Stomach (tissue), 9 donors: Measurements from ENCODE around the gene ARHGAP26. TPM values are rescaled to one million over a fixed set of nuclear protein-coding genes. Genes with fewer than 3 reads are reported as not detected.

Experiments used
- DNase-seq, 2 donors: peaks; one replicate each; pipeline versions ENCODE4 v3.0.0 to v3.0.0-alpha.2; 2013 to 2019
- H3K27ac ChIP-seq, 5 donors: fragments of 200-600 bp in 4 of 5; sonication (generic) in 4 of 5; one replicate each; pipeline ENCODE4 v1.5.1; 2013 to 2019; ENCODE audit warnings: mild to moderate bottlenecking in 1 of 5, moderate library complexity in 1 of 5
- H3K27me3 ChIP-seq, 3 donors: fragments of 200-600 bp; sonication (generic); one replicate each; pipeline ENCODE4 v1.5.1; 2017 to 2019; ENCODE audit warnings: mixed run types in 1 of 3
- H3K36me3 ChIP-seq, 4 donors: fragments of 200-600 bp; sonication (generic); 1 replicate in 3 of 4; 2 replicates in 1 of 4; pipeline ENCODE4 v1.5.1; 2016 to 2019
- H3K4me1 ChIP-seq, 4 donors: fragments of 200-600 bp; sonication (generic); one replicate each; pipeline ENCODE4 v1.5.1; 2016 to 2019
- H3K4me3 ChIP-seq, 4 donors: fragments of 200-600 bp; sonication (generic) in 3 of 4; one replicate each; pipeline ENCODE4 v1.5.1; 2016 to 2019; ENCODE audit warnings: mild to moderate bottlenecking in 1 of 4
- H3K9me3 ChIP-seq, 4 donors: fragments of 200-600 bp; sonication (generic); one replicate each; pipeline ENCODE4 v1.5.1; 2016 to 2019
- EP300 ChIP-seq: sonication (generic); formaldehyde crosslinking; IDR thresholded peaks from one replicate; pipeline ENCODE4 v1.6.1; 2017; ENCODE audit warnings: antibody characterized with exemption
- POLR2A ChIP-seq, 4 donors: fragments of 450-650 bp; IDR thresholded peaks; one replicate each; pipeline ENCODE4 v1.6.1; 2016; ENCODE audit warnings: antibody characterized with exemption in 4 of 4, control low read depth in 2 of 4, mild to moderate bottlenecking in 1 of 4, moderate library complexity in 1 of 4
- POLR2AphosphoS5 ChIP-seq, 3 donors: sonication (generic); formaldehyde crosslinking; IDR thresholded peaks; one replicate each; pipeline ENCODE4 v1.6.1; 2016; ENCODE audit warnings: antibody characterized with exemption in 3 of 3
- WGBS, 5 donors: extraction: QIAGEN DNeasy Blood & Tissue Kit in 3 of 5; methylation state at CpG; one replicate each; pipeline versions ENCODE4 v1.1.5 to v1.1.7; 2013 to 2018; 5-methylcytosine and 5-hydroxymethylcytosine counted together
- intact Hi-C: fragments of 100-400 bp; cut with DNase I; formaldehyde crosslinking; loops from one replicate; pipeline ENCODE4 v1.15.1; 2023; ENCODE audit warnings: low total_unique reads
- polyA plus RNA-seq, 3 donors: library from polyadenylated mRNA; stranded (reverse); fragments of 200-250 nt; gene quantifications; one replicate each; pipeline ENCODE4 v1.2.3, GENCODE V29; 2013
- total RNA-seq, 5 donors: library from RNA; depleted of rRNA; stranded (reverse); fragments of >200 nt; gene quantifications; one replicate each; pipeline versions ENCODE4 v1.1.0 to v1.2.3, GENCODE V29; 2014 to 2016
- TF ChIP-seq, protein P1 (sequence below), 7 experiments: fragments of 450-650 bp in 4 of 7; fragments of 200-600 bp in 3 of 7; sonication (generic) in 3 of 7; IDR thresholded peaks; one replicate each; pipeline ENCODE4 v1.5.1; 2016 to 2019; ENCODE audit warnings: antibody characterized with exemption in 7 of 7, control low read depth in 2 of 7, mild to moderate bottlenecking in 1 of 7
- donor health status: healthy with polysubstance abuse.
- donor health status: Bipolar disorder and iron deficiency.
- donor health status: healthy.

The ARHGAP26 gene
- total and polyA plus RNA-seq, 8 donors, result 4.0 to 115 (median 34.1) TPM

- intact Hi-C loops, result no loop called here
- DNase-seq, result no peak
- TF ChIP-seq POLR2A (IDR thresholded peaks at IDR 0.05), result no peak
- TF ChIP-seq EP300, result no peak
- TF ChIP-seq, protein P1, sequence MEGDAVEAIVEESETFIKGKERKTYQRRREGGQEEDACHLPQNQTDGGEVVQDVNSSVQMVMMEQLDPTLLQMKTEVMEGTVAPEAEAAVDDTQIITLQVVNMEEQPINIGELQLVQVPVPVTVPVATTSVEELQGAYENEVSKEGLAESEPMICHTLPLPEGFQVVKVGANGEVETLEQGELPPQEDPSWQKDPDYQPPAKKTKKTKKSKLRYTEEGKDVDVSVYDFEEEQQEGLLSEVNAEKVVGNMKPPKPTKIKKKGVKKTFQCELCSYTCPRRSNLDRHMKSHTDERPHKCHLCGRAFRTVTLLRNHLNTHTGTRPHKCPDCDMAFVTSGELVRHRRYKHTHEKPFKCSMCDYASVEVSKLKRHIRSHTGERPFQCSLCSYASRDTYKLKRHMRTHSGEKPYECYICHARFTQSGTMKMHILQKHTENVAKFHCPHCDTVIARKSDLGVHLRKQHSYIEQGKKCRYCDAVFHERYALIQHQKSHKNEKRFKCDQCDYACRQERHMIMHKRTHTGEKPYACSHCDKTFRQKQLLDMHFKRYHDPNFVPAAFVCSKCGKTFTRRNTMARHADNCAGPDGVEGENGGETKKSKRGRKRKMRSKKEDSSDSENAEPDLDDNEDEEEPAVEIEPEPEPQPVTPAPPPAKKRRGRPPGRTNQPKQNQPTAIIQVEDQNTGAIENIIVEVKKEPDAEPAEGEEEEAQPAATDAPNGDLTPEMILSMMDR (IDR thresholded peaks at IDR 0.05), result no peak
- TF ChIP-seq POLR2AphosphoS5 (IDR thresholded peaks at IDR 0.05), result no peak
- 69 to 80% (median 77%) methylated on average over 3 of the region's 3 CpGs for WGBS, 5 donors
- Histone ChIP-seq H3K4me1 (peaks cover 0 to 39% (median 18%) of the 10 kb centered on the region in 4 donors), H3K36me3 (peaks cover 7 to 18% (median 12%) of the 10 kb centered on the region in 4 donors), H3K27me3 (no peaks in the 10 kb centered on the region), H3K9me3 (no peaks in the 10 kb centered on the region), H3K4me3 (no peak overlapping the region), H3K27ac (peak overlapping the region in 1 of 5 donors; percentile 4)
These were observed 364.1 kb downstream of the ARHGAP26 start for GRCh38 chr5:143134269-143134668.

DNA sequence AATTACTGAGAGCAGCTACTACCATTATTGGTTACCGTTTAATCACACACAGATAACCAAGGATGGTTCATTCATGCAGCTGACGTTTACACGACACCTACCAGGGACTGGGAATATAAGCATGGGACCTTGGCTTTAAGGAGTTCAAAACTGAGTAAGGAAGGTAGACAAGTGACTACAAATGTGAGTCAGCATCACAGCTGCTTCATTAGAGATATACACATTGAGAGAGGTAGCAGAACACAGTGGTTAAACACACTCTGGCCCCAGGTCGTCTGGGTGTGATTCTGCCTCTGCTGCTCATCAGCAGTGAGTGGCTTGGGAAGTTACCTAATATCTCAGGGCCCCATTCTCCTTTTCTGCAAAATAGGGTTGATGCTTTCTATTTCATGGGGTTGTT is 364.7 kb downstream of the ARHGAP26 start:
- H3K4me1 ChIP-seq, result peaks cover 0 to 34% (median 18%) of the 10 kb centered on the region in 4 donors
- H3K27me3 ChIP-seq, result no peaks in the 10 kb centered on the region
- WGBS, 5 donors, result 65 to 91% (median 82%) methylated on average over 4 of the region's 4 CpGs
- H3K36me3 ChIP-seq, result peaks cover 7 to 18% (median 12%) of the 10 kb centered on the region in 4 donors
- no peak overlapping the region for H3K27ac ChIP-seq
- intact Hi-C loops, result no loop called here
- H3K9me3 ChIP-seq, result no peaks in the 10 kb centered on the region
- DNase-seq, result no peak
- TF ChIP-seq, protein P1 (IDR thresholded peaks at IDR 0.05), result no peak
- TF ChIP-seq POLR2A (IDR thresholded peaks at IDR 0.05), result no peak
- no peak for TF ChIP-seq POLR2AphosphoS5 (IDR thresholded peaks at IDR 0.05)
- no peak for TF ChIP-seq EP300
- no peak overlapping the region for H3K4me3 ChIP-seq

GRCh38 chr5:143135832-143136551 is 365.8 kb downstream of the ARHGAP26 start:
- peak overlapping the region in 1 of 5 donors; percentile 41 for H3K27ac ChIP-seq
- no peak overlapping the region for H3K4me3 ChIP-seq
- intact Hi-C loops, result no loop called here
- no peaks in the 10 kb centered on the region for H3K9me3 ChIP-seq
- H3K36me3 ChIP-seq, result peaks cover 7 to 18% (median 12%) of the 10 kb centered on the region in 4 donors
- TF ChIP-seq, protein P1 (IDR thresholded peaks at IDR 0.05), result no peak
- TF ChIP-seq EP300 (no peak), POLR2AphosphoS5 (IDR thresholded peaks at IDR 0.05) (no peak), POLR2A (IDR thresholded peaks at IDR 0.05) (no peak)
- peaks cover 6 to 35% (median 20%) of the 10 kb centered on the region in 4 donors for H3K4me1 ChIP-seq
- no peaks in the 10 kb centered on the region for H3K27me3 ChIP-seq
- peak; percentile 34 to 47 for DNase-seq
- WGBS, 5 donors, result 32 to 55% (median 51%) methylated on average over 5 of the region's 5 CpGs

- TF ChIP-seq EP300 (no peak), POLR2A (IDR thresholded peaks at IDR 0.05) (no peak), POLR2AphosphoS5 (IDR thresholded peaks at IDR 0.05) (no peak)
- TF ChIP-seq, protein P1 (IDR thresholded peaks at IDR 0.05), result no peak
- DNase-seq, result no peak
- H3K4me3 ChIP-seq, result no peak overlapping the region
- intact Hi-C loops, result no loop called here
- H3K4me1 ChIP-seq, result peaks cover 16 to 59% (median 36%) of the 10 kb centered on the region in 4 donors
- H3K27me3 ChIP-seq, result no peaks in the 10 kb centered on the region
- no peak overlapping the region for H3K27ac ChIP-seq
- peaks cover 6 to 14% (median 11%) of the 10 kb centered on the region in 4 donors for H3K36me3 ChIP-seq
- 63 to 88% (median 79%) methylated on average over 8 of the region's 8 CpGs for WGBS, 5 donors
- H3K9me3 ChIP-seq, result no peaks in the 10 kb centered on the region
These were observed 368.7 kb downstream of the ARHGAP26 start for GRCh38 chr5:143138839-143139238.
